OCI-LY7 (cell line): ENCODE measurements around the gene KDSR. TPM values are rescaled to one million over a fixed set of nuclear protein-coding genes. Genes with fewer than 3 reads are reported as not detected.

Source experiments
- BruUV-seq: library from RNA; stranded (reverse); fragments of 400-500 nt; replicated peaks from 2 replicates; lab custom pipeline; 2021; lab: Mats Ljungman, UMichigan
- CTCF ChIA-PET: fragments of 300-600 bp; sonication (Branson Sonifier 250); formaldehyde crosslinking; loops from one replicate; lab custom pipeline; 2022; ENCODE audit warnings: antibody characterized with exemption; ENCODE audit not compliant: unreplicated experiment; lab: Charles Lee
- POLR2A ChIA-PET: fragments of 300-600 bp; sonication (Branson Sonifier 250); formaldehyde crosslinking; loops from one replicate; lab custom pipeline; 2022; ENCODE audit warnings: antibody characterized with exemption; lab: Charles Lee
- DNase-seq: peaks from one replicate; pipeline ENCODE4 v3.0.0-alpha.2; 2015; ENCODE audit warnings: low spot score
- H2AFZ ChIP-seq: fragments of 200-600 bp; sonication (generic), shearing (Covaris generic); 2 replicates; pipeline ENCODE4 v1.6.1; 2014; ENCODE audit warnings: mild to moderate bottlenecking, antibody characterized with exemption, low read length, moderate library complexity
- H3K27ac ChIP-seq: fragments of 200-600 bp; sonication (generic); 2 replicates; pipeline ENCODE4 v1.5.1; 2014; ENCODE audit warnings: mixed run types, low read depth, mild to moderate bottlenecking, moderate library complexity, low read length, inconsistent platforms; ENCODE audit not compliant: poor library complexity, severe bottlenecking
- H3K36me3 ChIP-seq: fragments of 200-600 bp; sonication (generic); 2 replicates; pipeline ENCODE4 v1.6.1; 2014; ENCODE audit warnings: mild to moderate bottlenecking, antibody characterized with exemption, low read length, moderate library complexity, mixed read lengths; ENCODE audit not compliant: insufficient read depth
- H3K4me1 ChIP-seq: fragments of 200-600 bp; sonication (generic); 2 replicates; pipeline ENCODE4 v1.5.1; 2014; ENCODE audit warnings: mild to moderate bottlenecking, low read length; ENCODE audit not compliant: insufficient read depth, poor library complexity, severe bottlenecking
- H3K4me2 ChIP-seq: fragments of 200-600 bp; sonication (generic); 2 replicates; pipeline ENCODE4 v1.6.1; 2014; ENCODE audit warnings: mild to moderate bottlenecking, low read length
- H3K4me3 ChIP-seq: fragments of 200-600 bp; sonication (generic); 2 replicates; pipeline ENCODE4 v1.5.1; 2014; ENCODE audit warnings: mild to moderate bottlenecking, low read depth, low read length; ENCODE audit not compliant: poor library complexity, severe bottlenecking
- H3K79me2 ChIP-seq: fragments of 200-600 bp; sonication (generic); 2 replicates; pipeline ENCODE4 v1.6.1; 2016; ENCODE audit warnings: low read depth, mild to moderate bottlenecking, low read length, moderate library complexity, mixed read lengths; ENCODE audit not compliant: insufficient read depth
- H3K9me2 ChIP-seq: fragments of 200-600 bp; sonication (generic); 2 replicates; pipeline ENCODE4 v1.6.1; 2016; ENCODE audit warnings: mild to moderate bottlenecking, low read length, mixed read lengths; ENCODE audit not compliant: insufficient read depth
- H3K9me3 ChIP-seq: fragments of 200-600 bp; sonication (generic); 2 replicates; pipeline ENCODE4 v1.6.1; 2014; ENCODE audit warnings: mild to moderate bottlenecking, mixed run types, low read length, mixed read lengths
- H4K20me1 ChIP-seq: fragments of 200-600 bp; sonication (generic); 2 replicates; pipeline ENCODE4 v1.6.1; 2014; ENCODE audit warnings: mild to moderate bottlenecking, antibody characterized with exemption, low read length, moderate library complexity, mixed read lengths; ENCODE audit not compliant: insufficient read depth
- CTCF ChIP-seq: fragments of 200-600 bp; sonication (generic); conservative IDR thresholded peaks from 2 replicates; pipeline ENCODE4 v1.5.1; 2014; ENCODE audit warnings: mild to moderate bottlenecking, antibody characterized with exemption, low read length, moderate library complexity, mixed read lengths
- EZH2phosphoT487 ChIP-seq: fragments of 200-600 bp; sonication (generic); IDR thresholded peaks from 2 replicates; pipeline ENCODE4 v1.6.1; 2018; ENCODE audit warnings: low read depth, borderline replicate concordance, mild to moderate bottlenecking, mixed run types, antibody characterized with exemption, low read length, moderate library complexity, mixed read lengths
- intact Hi-C: fragments of 100-400 bp; cut with micrococcal nuclease; formaldehyde crosslinking; loops from one replicate; pipeline ENCODE4 v1.10.0; 2022; ENCODE audit not compliant: unreplicated experiment
- total RNA-seq, 2 experiments: library from RNA; depleted of rRNA in 1 of 2; stranded (reverse); fragments of >200 nt in 1 of 2; shearing (Covaris generic) in 1 of 2; gene quantifications; 2 replicates each; pipeline ENCODE4 v1.2.3, GENCODE V29; 2014 to 2022

Gene KDSR
- total RNA-seq, 2 experiments from 2014 or later, result 6.5 to 13.4 TPM

DNA sequence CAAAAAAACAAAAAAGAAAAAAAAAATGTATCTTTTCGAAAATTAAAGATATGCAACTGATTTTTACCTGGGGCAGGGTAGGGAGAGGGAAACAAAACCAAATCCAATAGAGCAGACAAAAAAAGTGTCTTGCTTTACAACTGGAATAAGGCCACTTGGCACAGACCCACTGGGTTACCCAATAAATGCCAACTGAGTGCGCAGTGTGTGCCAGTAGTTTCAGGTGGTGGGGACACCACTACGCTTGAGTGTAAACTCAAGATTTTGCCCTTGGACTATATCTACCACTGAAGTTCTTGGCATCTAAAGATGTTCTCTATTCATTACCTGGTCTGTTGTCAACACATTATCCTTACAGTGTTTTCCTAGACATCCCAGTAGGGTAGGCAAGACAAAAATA is 39.0 kb upstream of the KDSR start:
- BruUV-seq, result no TSS peak
- POLR2A ChIA-PET, result no interaction called here

GRCh38 chr18:63402246-63403162 is 35.5 kb upstream of the KDSR start:
- H3K4me2 ChIP-seq, result no peak overlapping the region
- no TSS peak for BruUV-seq
- no peak overlapping the region for H3K27ac ChIP-seq
- H3K4me3 ChIP-seq, result no peak overlapping the region
- no peak overlapping the region for H2AFZ ChIP-seq
- intact Hi-C loops, result no loop called here
- CTCF ChIA-PET, result no interaction called here
- H3K4me1 ChIP-seq, result no peaks in the 10 kb centered on the region
- POLR2A ChIA-PET, result no interaction called here
- DNase-seq, result no peak
- peaks cover 72% of the 10 kb centered on the region for H3K36me3 ChIP-seq
- H3K9me2 ChIP-seq, result no peaks in the 10 kb centered on the region
- H4K20me1 ChIP-seq, result no peaks in the 10 kb centered on the region
- TF ChIP-seq EZH2phosphoT487 (no peak), CTCF (no peak)
- H3K9me3 ChIP-seq, result no peaks in the 10 kb centered on the region
- no peaks in the 10 kb centered on the region for H3K79me2 ChIP-seq

More for the DNA sequence above, 39.0 kb upstream of the KDSR start:
- Histone ChIP-seq H3K4me3 (no peak overlapping the region), H2AFZ (no peak overlapping the region), H3K4me2 (no peak overlapping the region), H3K79me2 (no peaks in the 10 kb centered on the region), H3K9me2 (no peaks in the 10 kb centered on the region), H3K4me1 (no peaks in the 10 kb centered on the region), H3K27ac (no peak overlapping the region), H4K20me1 (no peaks in the 10 kb centered on the region), H3K36me3 (peaks cover 79% of the 10 kb centered on the region), H3K9me3 (no peaks in the 10 kb centered on the region)
- DNase-seq, result no peak
- TF ChIP-seq EZH2phosphoT487, result no peak
- TF ChIP-seq CTCF, result no peak
- intact Hi-C loops, result no loop called here
- CTCF ChIA-PET, result no interaction called here

- H3K4me1 ChIP-seq, result no peaks in the 10 kb centered on the region
- H3K79me2 ChIP-seq, result no peaks in the 10 kb centered on the region
- H3K4me2 ChIP-seq, result no peak overlapping the region
- TSS peak; percentile 17 for BruUV-seq
- no peak overlapping the region for H2AFZ ChIP-seq
- no peaks in the 10 kb centered on the region for H3K9me3 ChIP-seq
- ChIA-PET CTCF (no interaction called here), POLR2A (no interaction called here)
- no peaks in the 10 kb centered on the region for H3K9me2 ChIP-seq
- H3K4me3 ChIP-seq, result no peak overlapping the region
- no peaks in the 10 kb centered on the region for H4K20me1 ChIP-seq
- no peak overlapping the region for H3K27ac ChIP-seq
- DNase-seq, result no peak
- TF ChIP-seq CTCF (no peak), EZH2phosphoT487 (no peak)
- H3K36me3 ChIP-seq, result peaks cover 76% of the 10 kb centered on the region
- intact Hi-C loops, result no loop called here
These were observed 32.3 kb upstream of the KDSR start for GRCh38 chr18:63399300-63399699.
